OCI-LY1 (cell line): ENCODE results near the gene KAT2A.

Source experiments
- H2AFZ ChIP-seq: fragments of 200-600 bp; sonication (generic), shearing (Covaris generic); 2 replicates; pipeline ENCODE4 v1.6.0; 2014; ENCODE audit warnings: antibody characterized with exemption, mild to moderate bottlenecking, low read length
- H3F3A ChIP-seq: fragments of 200-600 bp; sonication (generic), shearing (Covaris generic); 2 replicates; pipeline ENCODE4 v1.6.0; 2014; ENCODE audit warnings: mild to moderate bottlenecking, antibody characterized with exemption, low read length, moderate library complexity; ENCODE audit not compliant: insufficient read depth
- H3K27ac ChIP-seq: fragments of 200-600 bp; sonication (generic); 2 replicates; pipeline ENCODE4 v1.5.1; 2014; ENCODE audit warnings: low read length, mixed run types, mild to moderate bottlenecking, low read depth; ENCODE audit not compliant: poor library complexity, severe bottlenecking
- H3K27me3 ChIP-seq: fragments of 200-600 bp; sonication (generic); 2 replicates; pipeline ENCODE4 v1.6.0; 2014; ENCODE audit warnings: antibody characterized with exemption, mild to moderate bottlenecking, low read length, moderate library complexity; ENCODE audit not compliant: insufficient read depth
- H3K36me3 ChIP-seq: fragments of 200-600 bp; sonication (generic); 2 replicates; pipeline ENCODE4 v1.6.1; 2014; ENCODE audit warnings: mild to moderate bottlenecking, antibody characterized with exemption, low read length, moderate library complexity, mixed read lengths; ENCODE audit not compliant: insufficient read depth
- H3K4me1 ChIP-seq: fragments of 200-600 bp; sonication (generic); 2 replicates; pipeline ENCODE4 v1.5.1; 2014; ENCODE audit warnings: mild to moderate bottlenecking, low read length, moderate library complexity; ENCODE audit not compliant: insufficient read depth, severe bottlenecking
- H3K4me2 ChIP-seq: fragments of 200-600 bp; sonication (generic), shearing (Covaris generic); 2 replicates; pipeline ENCODE4 v1.6.1; 2014; ENCODE audit warnings: low read length
- H3K4me3 ChIP-seq: fragments of 200-600 bp; sonication (generic); 2 replicates; pipeline ENCODE4 v1.5.1; 2014; ENCODE audit warnings: low read length, low read depth, mild to moderate bottlenecking, mixed read lengths; ENCODE audit not compliant: poor library complexity, severe bottlenecking
- H3K79me2 ChIP-seq: fragments of 200-600 bp; shearing (Covaris generic); 2 replicates; pipeline ENCODE4 v1.6.1; 2016; ENCODE audit warnings: mixed run types, low read length, mixed read lengths; ENCODE audit not compliant: insufficient read depth
- H3K9ac ChIP-seq: fragments of 200-600 bp; sonication (generic), shearing (Covaris generic); 2 replicates; pipeline ENCODE4 v1.6.1; 2014; ENCODE audit warnings: mild to moderate bottlenecking, low read length, mixed read lengths
- H3K9me2 ChIP-seq: fragments of 200-600 bp; sonication (generic), shearing (Covaris generic); 2 replicates; pipeline ENCODE4 v1.6.1; 2014; ENCODE audit warnings: low read depth, mild to moderate bottlenecking, low read length, mixed read lengths
- H3K9me3 ChIP-seq: fragments of 200-600 bp; shearing (Covaris generic); 2 replicates; pipeline ENCODE4 v1.6.1; 2014; ENCODE audit warnings: low read length, mixed read lengths
- H4K20me1 ChIP-seq: fragments of 200-600 bp; sonication (generic), shearing (Covaris generic); 2 replicates; pipeline ENCODE4 v1.6.0; 2016; ENCODE audit warnings: mild to moderate bottlenecking, low read length; ENCODE audit not compliant: insufficient read depth
- CTCF ChIP-seq: fragments of 200-600 bp; sonication (generic), shearing (Covaris generic); IDR thresholded peaks from 2 replicates; pipeline ENCODE4 v1.5.1; 2017; ENCODE audit warnings: mild to moderate bottlenecking, antibody characterized with exemption, low read length, moderate library complexity, mixed read lengths
- EZH2 ChIP-seq: fragments of 200-600 bp; sonication (generic), shearing (Covaris generic); IDR thresholded peaks from 2 replicates; pipeline ENCODE4 v1.8.0; 2017; ENCODE audit warnings: borderline replicate concordance, mixed run types, mild to moderate bottlenecking, antibody characterized with exemption, low read length, moderate library complexity, mixed read lengths

Gene KAT2A

GRCh38 chr17:42088736-42089135 lies 32.4 kb downstream of the KAT2A start:
- Histone ChIP-seq H2AFZ (no peak overlapping the region), H4K20me1 (no peaks in the 10 kb centered on the region), H3K9me3 (no peaks in the 10 kb centered on the region), H3K4me1 (no peaks in the 10 kb centered on the region), H3K27ac (no peak overlapping the region), H3K79me2 (no peaks in the 10 kb centered on the region), H3K9ac (no peak overlapping the region), H3K27me3 (no peaks in the 10 kb centered on the region), H3K4me2 (no peak overlapping the region), H3F3A (no peaks in the 10 kb centered on the region), H3K9me2 (no peaks in the 10 kb centered on the region), H3K4me3 (no peak overlapping the region), H3K36me3 (no peaks in the 10 kb centered on the region)
- TF ChIP-seq EZH2 (no peak), CTCF (no peak)

DNA sequence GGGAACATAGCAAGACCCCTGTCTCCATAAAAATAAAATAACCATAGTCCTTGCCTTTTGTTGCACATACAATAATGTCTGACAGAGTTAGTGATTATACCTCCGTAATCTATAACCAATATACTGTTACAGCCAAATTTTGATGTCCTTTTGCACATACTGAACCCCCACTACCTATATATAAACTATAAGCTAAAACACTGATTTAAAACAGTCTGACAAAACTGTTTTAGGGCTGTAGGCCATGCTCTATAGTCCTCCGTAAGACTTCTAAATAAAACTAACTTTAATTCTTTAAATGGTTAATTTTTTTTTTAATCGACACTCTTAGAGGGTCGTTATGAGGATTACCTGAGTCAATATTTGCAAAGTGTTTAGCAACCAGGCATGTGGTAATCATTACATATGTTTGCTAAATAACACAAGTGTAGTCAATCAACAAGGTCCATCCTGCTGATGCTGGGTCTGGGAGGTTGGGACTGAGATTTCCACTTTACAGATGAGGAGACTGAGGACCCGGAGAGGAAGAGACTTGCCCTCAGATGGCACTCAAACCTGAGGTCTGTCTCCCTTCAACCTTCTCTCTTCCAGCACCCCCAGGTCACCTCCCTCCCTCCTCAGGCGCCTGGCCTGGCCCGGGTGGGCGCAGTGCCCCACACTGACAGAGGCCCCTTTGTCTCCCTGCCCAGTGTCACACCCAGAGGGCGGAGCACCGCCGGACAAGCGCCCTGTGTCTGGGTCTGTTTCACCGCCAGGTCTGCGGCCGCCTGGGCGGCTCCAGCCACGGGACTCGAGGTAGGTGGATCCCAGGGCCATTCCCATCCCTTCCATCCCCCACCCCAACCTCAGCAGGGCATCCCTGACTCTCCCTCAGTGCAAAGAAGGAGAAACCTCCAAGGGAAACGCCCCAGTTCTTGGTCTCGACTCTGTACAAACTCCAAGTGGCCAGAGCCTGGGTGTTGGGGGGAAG lies 33.1 kb downstream of the KAT2A start:
- H3F3A ChIP-seq = no peaks in the 10 kb centered on the region
- no peak overlapping the region for H3K4me3 ChIP-seq
- no peaks in the 10 kb centered on the region for H3K36me3 ChIP-seq
- H4K20me1 ChIP-seq = no peaks in the 10 kb centered on the region
- no peaks in the 10 kb centered on the region for H3K4me1 ChIP-seq
- H2AFZ ChIP-seq = no peak overlapping the region
- TF ChIP-seq CTCF (no peak), EZH2 (no peak)
- no peaks in the 10 kb centered on the region for H3K9me2 ChIP-seq
- no peak overlapping the region for H3K9ac ChIP-seq
- no peak overlapping the region for H3K4me2 ChIP-seq
- no peak overlapping the region for H3K27ac ChIP-seq
- H3K9me3 ChIP-seq = no peaks in the 10 kb centered on the region
- no peaks in the 10 kb centered on the region for H3K27me3 ChIP-seq
- H3K79me2 ChIP-seq = no peaks in the 10 kb centered on the region

- H3K9me3 ChIP-seq = no peaks in the 10 kb centered on the region
- H4K20me1 ChIP-seq = no peaks in the 10 kb centered on the region
- H3K4me2 ChIP-seq = no peak overlapping the region
- no peak overlapping the region for H3K4me3 ChIP-seq
- TF ChIP-seq CTCF (no peak), EZH2 (no peak)
- no peaks in the 10 kb centered on the region for H3K9me2 ChIP-seq
- H2AFZ ChIP-seq = no peak overlapping the region
- no peaks in the 10 kb centered on the region for H3K4me1 ChIP-seq
- H3K27ac ChIP-seq = no peak overlapping the region
- H3K9ac ChIP-seq = no peak overlapping the region
- H3K36me3 ChIP-seq = no peaks in the 10 kb centered on the region
- H3K27me3 ChIP-seq = no peaks in the 10 kb centered on the region
- H3K79me2 ChIP-seq = no peaks in the 10 kb centered on the region
- H3F3A ChIP-seq = no peaks in the 10 kb centered on the region
Measured at GRCh38 chr17:42087042-42087701, 34.0 kb downstream of the KAT2A start.
